HL-60/S4 treated with retinoic acid at 250 ng/mL for 4 days and 3 days (cell line): Measurements from ENCODE around the gene MRM1.

Experiments used
- in situ Hi-C: fragments of 300-500 bp; cut with MboI; formaldehyde crosslinking; loops from 2 replicates; pipeline ENCODE4 v1.7.0; 2022; ENCODE audit warnings: low sequenced_read_pairs

Gene MRM1

GRCh38 chr17:36625188-36625587 lies 23.8 kb downstream of the MRM1 start:
- in situ Hi-C loops: no loop called here

GRCh38 chr17:36627101-36627500 lies 25.7 kb downstream of the MRM1 start:
- in situ Hi-C loops: no loop called here

GRCh38 chr17:36628576-36628975 lies 27.2 kb downstream of the MRM1 start:
- in situ Hi-C loops: no loop called here

GRCh38 chr17:36629252-36629847 lies 28.0 kb downstream of the MRM1 start:
- in situ Hi-C loops: no loop called here

GRCh38 chr17:36629970-36630502 lies 28.7 kb downstream of the MRM1 start:
- in situ Hi-C loops: loop anchor here (10.0 kb wide), 1 partner anchor 415 kb away; no protein-coding TSS in a partner anchor

GRCh38 chr17:36631022-36631421 lies 29.6 kb downstream of the MRM1 start:
- in situ Hi-C loops: loop anchor here (10.0 kb wide), 1 partner anchor 414 kb away; no protein-coding TSS in a partner anchor

GRCh38 chr17:36632916-36633771 lies 31.8 kb downstream of the MRM1 start:
- in situ Hi-C loops: loop anchor here (10.0 kb wide), 1 partner anchor 412 kb away; no protein-coding TSS in a partner anchor

GRCh38 chr17:36640346-36640745 lies 39.0 kb downstream of the MRM1 start:
- in situ Hi-C loops: no loop called here

GRCh38 chr17:36640836-36641235 lies 39.5 kb downstream of the MRM1 start:
- in situ Hi-C loops: no loop called here

- in situ Hi-C loops: no loop called here
Observed at GRCh38 chr17:36641331-36641876, 40.0 kb downstream of the MRM1 start.

GRCh38 chr17:36641877-36642845 lies 40.8 kb downstream of the MRM1 start:
- in situ Hi-C loops: no loop called here

GRCh38 chr17:36643086-36643685 lies 41.8 kb downstream of the MRM1 start:
- in situ Hi-C loops: no loop called here

- in situ Hi-C loops: no loop called here
Observed at GRCh38 chr17:36645422-36645821, 44.0 kb downstream of the MRM1 start.

GRCh38 chr17:36647636-36648035 lies 46.3 kb downstream of the MRM1 start:
- in situ Hi-C loops: no loop called here

- in situ Hi-C loops: no loop called here
Observed at GRCh38 chr17:36650096-36650775, 48.9 kb downstream of the MRM1 start.

GRCh38 chr17:36653374-36653773 lies 52.0 kb downstream of the MRM1 start:
- in situ Hi-C loops: no loop called here

- in situ Hi-C loops: no loop called here
Observed at GRCh38 chr17:36653856-36654255, 52.5 kb downstream of the MRM1 start.

- in situ Hi-C loops: no loop called here
Observed at GRCh38 chr17:36655726-36656125, 54.3 kb downstream of the MRM1 start.

- in situ Hi-C loops: no loop called here
Observed at GRCh38 chr17:36657390-36657762, 56.0 kb downstream of the MRM1 start.
